ENCODE data around the gene IFNL1.
A peak's percentile ranks its signal among the peaks of the same experiment; 100 is the strongest.
"Not testable (repeated sequence)": the region's sequence is repeated elsewhere in the genome, so short reads cannot be mapped to it uniquely, and the experiment has no call there.

Gene IFNL1

DNA sequence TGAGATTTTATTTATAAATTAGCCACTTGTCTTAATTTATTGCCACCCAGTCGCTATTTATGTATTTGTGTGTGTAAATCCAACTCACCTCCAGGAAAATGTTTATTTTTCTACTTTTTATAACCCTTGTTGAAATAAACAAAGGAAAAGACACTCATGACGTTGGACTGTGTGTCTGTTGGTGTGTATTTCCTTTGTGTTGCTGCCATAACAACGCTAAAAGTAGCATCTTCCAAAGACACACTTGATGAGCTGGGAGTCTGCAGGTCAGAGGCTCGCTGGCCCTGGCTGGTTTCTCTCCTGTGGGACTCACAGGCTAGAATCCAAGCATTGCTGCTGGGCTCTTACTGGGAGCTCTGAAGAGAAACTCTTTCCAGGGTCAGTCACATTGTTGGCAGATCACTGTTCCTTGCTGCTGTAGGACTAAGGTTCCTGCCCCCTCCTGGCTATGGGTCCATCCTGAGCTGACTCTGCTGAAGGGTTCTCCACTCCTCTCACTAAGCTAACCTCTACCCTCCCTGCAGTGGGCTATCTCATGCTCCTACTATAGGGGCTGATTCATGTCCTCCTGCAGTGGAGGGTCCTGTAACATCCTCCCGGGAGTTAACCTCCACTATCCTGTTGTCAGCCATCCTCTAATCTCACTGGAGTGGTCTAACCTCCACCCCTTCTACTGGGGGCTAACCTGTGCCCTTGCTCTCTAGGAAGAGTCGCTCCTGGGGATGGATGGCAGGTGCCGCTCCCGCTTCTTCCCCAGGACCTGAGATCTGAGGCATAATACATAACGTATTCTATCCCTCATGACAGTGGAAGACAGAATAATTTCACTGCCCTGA is 26.0 kb upstream of the IFNL1 start:
- DNase-seq, result no peak

- not testable (repeated sequence) for DNase-seq
Observed at GRCh38 chr19:39273859-39274258, 22.3 kb upstream of the IFNL1 start.

DNA sequence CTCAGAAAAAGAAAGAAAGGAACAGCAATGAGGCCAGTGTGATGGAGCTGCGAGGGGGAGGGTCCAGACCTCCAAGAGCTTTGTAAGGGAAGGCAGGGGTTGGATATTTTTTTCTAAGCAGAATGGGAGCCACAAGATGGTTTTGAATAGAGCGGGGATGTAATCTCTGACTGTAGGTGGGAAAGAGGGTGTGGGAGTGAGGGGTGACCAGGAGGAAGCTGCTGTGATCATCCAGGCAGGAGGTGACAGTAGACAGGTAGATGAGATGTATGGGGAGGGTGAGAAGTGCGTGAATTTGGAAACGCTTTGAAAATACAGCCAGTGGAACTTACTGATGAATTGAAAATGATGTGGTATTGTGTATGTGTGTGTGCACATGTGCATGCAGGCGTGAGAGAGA is 20.6 kb upstream of the IFNL1 start:
- no peak for DNase-seq

DNA sequence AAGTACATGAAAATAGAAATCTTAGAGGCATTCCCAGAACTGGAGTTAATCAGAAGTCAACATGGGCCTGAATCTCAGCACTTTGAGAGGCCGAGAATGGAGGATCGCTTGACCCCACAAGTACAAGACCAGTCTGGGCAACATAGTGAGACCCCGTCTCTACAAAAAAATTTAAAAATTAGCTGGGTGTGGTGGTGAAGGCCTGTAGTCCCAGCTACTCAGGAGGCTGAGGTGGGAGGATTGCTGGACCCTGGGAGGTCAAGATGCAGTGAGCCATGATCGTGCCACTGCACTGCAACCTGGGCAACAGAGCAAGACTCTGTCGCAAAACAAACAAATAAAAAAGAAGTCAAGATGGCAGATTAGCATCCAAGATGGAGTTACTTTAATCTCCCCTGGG is 19.5 kb upstream of the IFNL1 start:
- DNase-seq, result no peak

DNA sequence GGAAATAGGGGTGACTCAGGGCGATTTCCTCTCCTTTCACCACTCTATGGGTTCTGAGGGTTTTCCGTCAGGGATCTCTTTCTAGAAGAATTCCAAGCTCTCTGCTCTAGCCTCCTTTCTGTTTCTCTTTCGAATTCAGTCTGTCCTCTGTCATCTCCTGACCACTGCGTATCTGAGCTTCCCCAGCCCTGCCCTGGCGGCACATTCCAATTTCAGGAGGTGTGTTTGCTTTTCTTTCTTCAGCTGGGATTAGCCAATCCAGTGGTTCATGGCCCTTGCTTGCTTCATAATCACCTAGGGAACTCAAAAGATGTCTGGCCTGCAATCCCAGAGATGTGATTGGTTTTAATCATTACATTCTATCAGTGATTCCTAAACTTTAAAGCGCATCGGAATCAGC is 18.6 kb upstream of the IFNL1 start:
- no peak for DNase-seq

DNA sequence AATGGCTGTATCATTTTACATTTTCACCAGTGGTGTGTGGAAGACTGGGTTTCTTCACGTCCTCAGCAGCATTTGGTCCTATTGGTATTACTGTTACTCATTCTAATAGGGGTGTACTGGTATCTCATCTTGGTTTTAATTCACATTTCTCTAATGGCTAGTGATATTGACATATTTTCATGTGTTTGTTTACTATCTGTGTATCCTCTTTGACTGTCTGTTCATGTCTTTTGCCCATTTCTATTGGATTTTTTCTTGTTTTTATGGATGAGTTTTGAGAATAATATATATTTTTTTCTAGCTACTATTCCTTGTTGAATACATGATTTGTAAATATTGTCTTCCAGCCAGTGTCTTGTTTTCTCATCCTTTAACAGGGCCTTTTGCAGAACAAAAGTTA is 14.2 kb upstream of the IFNL1 start:
- no peak for DNase-seq

- DNase-seq, result no peak
Observed at GRCh38 chr19:39284032-39284431, 12.2 kb upstream of the IFNL1 start.

- no peak for DNase-seq
Observed at GRCh38 chr19:39293394-39293793, 2.8 kb upstream of the IFNL1 start.

DNA sequence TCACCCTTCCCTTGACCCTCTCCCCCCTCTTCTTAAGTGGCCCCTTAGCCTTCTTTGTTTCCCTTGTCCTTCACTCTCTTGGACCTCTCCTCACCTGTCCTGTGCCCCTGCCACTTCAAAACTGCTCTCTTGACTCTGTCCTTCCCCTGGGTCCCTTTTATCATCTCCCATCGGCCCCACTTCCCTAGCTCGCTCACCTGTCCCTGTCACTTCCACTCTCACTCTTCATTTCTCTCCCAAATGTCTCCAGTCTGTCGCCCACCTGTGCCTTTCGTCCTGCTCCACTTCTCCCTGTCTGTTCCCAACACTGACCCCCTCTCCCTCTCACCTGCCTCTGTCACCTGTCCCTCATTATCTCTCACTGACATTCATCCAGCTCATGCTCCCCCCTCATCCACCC is 699 bp downstream of the IFNL1 start:
- no peak for DNase-seq

GRCh38 chr19:39297931-39298634 is 1.9 kb downstream of the IFNL1 start:
- peak; percentile 32 for DNase-seq

GRCh38 chr19:39299404-39299803 is 3.2 kb downstream of the IFNL1 start:
- DNase-seq, result no peak

- DNase-seq, result no peak
Observed at GRCh38 chr19:39299832-39300231, 3.6 kb downstream of the IFNL1 start.

GRCh38 chr19:39301021-39301420 is 4.8 kb downstream of the IFNL1 start:
- no peak for DNase-seq

DNA sequence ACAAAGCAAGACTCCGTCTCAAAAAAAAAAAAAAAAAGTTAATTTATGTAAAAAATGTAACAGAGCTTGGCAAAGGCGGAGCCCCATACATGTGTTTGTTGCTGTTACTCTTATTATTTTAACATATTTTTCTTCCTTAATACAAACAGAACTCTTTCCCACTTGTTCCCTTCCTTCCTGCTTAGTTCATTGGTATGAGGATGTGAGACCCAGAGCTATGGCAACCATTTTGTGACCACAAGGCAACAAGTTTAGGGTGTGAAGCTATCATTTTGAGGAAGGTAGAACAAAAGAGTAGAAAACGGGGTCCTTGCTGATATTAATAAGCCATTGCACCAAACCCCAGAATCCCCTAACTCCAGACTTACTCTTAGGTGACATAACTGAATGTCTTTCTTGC is 5.4 kb downstream of the IFNL1 start:
- no peak for DNase-seq

DNA sequence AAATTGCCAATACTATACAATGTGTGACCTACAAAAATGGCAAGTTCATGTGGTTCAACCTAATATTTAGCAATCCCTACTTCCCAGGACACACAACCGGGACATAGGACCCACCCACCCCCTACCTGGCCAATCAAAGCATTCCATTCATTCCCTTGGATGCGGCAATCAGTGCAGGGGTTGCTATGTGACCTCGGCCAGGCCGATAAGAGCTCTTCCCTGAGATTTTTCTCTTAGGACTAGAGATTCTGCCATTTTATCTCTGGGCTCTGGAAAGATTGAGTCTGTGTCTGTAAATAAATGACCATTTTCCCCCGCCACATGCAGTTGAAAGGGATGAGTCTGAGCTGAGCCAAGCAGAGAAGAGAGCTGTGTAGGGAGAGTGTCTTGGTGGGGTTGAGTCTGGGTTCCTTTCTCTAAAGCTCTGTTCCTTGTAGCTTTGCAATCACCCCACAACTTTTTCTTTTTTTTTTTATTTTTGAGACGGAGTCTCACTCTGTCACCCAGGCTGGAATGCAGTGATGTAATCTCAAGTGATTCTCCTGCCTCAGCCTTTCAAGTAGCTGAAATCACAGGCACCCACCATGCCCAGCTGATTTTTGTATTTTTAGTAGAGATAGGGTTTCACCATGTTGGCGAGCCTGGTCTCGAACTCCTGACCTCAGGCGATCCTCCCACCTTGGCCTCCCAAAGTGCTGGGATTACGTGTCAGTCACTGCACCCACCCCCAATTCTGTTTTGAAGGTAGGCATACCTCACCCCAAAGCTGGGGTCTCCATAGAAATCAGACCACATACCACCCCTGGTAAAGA is 7.4 kb downstream of the IFNL1 start:
- DNase-seq, result no peak

DNA sequence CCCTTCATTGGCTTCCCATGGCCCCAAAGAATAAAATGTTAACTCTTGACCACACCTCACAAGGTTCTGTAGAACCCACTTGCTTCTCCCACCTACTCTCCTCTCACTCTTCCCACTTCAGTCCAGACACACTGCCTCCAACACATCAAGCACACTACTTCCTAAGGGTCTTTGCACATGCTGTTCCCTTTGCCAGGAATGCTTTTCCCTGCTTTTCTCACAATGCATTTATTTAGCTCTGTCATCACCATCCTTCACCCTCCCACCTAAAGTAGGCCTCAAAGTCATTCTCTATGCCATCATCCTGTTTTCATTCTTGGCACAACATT is 7.9 kb downstream of the IFNL1 start:
- DNase-seq, result no peak

DNA sequence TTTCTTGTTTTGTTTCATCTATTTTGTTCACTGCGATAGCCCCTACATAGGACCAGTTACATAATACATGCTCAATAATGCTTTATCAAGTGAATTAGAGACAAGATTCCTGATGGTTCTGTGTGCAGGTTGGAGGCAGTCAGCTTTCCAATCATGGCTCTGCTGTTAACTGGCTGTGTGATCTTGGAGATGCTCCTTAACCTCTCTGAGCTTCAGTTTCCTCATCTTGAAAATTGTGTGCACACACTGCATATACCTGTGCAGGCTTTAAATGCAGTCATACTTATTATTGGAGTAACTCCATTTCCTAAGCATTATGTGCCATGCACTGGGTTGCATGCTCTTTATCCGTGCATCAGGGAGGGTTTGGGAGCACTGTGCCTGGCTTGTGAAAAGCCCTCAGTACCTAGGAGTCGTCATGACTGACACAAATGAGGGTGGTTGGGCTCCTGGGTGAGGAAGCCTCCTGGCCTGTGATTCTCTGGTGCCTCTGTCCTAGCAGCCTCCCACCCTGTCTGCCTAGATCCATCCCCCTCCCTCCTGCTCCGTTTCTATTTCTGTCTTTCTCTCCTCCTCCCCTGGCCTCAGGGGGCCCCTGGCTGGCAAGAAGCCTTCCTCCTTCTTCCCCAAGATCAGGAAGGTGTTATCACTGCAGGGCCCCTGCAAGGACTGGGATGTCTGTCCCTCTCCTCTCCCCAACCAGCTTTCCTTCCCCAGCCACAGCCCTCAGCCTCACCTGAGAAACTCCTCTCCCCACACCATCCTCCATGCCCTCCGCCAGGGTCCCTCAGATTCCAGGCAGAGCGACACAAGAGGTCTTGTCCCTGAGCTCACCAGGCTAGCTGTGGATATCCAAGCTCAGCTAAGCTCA is 8.7 kb downstream of the IFNL1 start:
- no peak for DNase-seq

DNA sequence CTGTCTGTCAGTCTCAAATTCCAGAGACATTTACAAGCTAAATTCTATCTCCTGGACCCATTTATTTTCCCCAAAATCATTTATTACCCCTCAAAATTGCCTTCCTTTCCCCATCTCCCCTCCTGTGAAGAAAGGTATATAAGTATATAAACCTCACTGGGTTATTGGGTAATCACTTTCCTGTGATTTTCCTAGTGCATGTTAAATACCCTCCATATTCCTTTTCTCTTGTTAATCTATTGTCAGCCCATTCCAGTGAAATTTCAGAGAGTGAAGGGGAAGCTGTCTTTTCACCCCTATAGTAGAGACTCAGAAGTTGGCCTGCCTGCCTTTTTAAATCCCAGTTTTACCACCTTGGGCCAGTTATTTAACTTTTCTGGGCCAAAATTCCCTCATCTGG is 9.9 kb downstream of the IFNL1 start:
- DNase-seq, result no peak

- no peak for DNase-seq
Observed at GRCh38 chr19:39307046-39307821, 11.0 kb downstream of the IFNL1 start.

GRCh38 chr19:39307822-39308530 is 11.8 kb downstream of the IFNL1 start:
- DNase-seq, result no peak

Data from stimulated activated CD4-positive, alpha-beta T cell treated with anti-CD3 and anti-CD28 coated beads, Interleukin-15, amount 100 ng/mL, for 24 hours (primary cell).